ENCODE measurements around the gene ERCC4.

DNA sequence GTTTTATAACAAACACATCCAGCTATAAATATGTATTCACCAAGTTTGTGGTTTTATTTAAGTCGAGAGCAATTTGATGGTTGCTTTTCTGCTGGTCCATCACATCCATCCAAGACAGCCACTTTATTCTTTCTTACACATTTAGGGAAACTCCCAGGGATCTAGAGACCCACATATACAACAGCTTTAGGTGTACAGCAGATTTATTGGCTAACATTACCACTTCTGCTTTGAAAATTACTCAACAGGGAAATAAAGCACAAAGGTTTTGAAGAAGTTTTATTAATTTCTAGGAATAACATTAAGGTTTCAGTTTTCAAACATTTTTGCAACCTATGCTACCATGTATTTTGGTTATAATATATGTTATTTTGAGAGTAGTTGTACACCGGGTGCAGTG is 6.9 kb downstream of the ERCC4 start:
- TF ChIP-seq, protein P1, sequence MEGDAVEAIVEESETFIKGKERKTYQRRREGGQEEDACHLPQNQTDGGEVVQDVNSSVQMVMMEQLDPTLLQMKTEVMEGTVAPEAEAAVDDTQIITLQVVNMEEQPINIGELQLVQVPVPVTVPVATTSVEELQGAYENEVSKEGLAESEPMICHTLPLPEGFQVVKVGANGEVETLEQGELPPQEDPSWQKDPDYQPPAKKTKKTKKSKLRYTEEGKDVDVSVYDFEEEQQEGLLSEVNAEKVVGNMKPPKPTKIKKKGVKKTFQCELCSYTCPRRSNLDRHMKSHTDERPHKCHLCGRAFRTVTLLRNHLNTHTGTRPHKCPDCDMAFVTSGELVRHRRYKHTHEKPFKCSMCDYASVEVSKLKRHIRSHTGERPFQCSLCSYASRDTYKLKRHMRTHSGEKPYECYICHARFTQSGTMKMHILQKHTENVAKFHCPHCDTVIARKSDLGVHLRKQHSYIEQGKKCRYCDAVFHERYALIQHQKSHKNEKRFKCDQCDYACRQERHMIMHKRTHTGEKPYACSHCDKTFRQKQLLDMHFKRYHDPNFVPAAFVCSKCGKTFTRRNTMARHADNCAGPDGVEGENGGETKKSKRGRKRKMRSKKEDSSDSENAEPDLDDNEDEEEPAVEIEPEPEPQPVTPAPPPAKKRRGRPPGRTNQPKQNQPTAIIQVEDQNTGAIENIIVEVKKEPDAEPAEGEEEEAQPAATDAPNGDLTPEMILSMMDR (IDR thresholded peaks at IDR 0.05) = no peak
- no peak for TF ChIP-seq POLR2A (IDR thresholded peaks at IDR 0.05)
- TF ChIP-seq POLR2AphosphoS5 (IDR thresholded peaks at IDR 0.05) = no peak
